A549 (cell line): ENCODE data around the gene SURF6. TPM values are rescaled to one million over a fixed set of nuclear protein-coding genes. Genes with fewer than 3 reads are reported as not detected.
A peak's percentile ranks its signal among the peaks of the same experiment; 100 is the strongest.

ENCODE experiments used
- ATAC-seq, 2 experiments: fragments of 200-7000 bp in 1 of 2; fragments of >200 bp in 1 of 2; cut with Nextera tagmentation in 1 of 2; cut with Tn5 transposase in 1 of 2; 3 replicates each; pipeline versions ENCODE4 v1.8.0 to v1.9.1; 2018 to 2020; ENCODE audit warnings: mild to moderate bottlenecking in 1 of 2, moderate library complexity in 1 of 2
- CTCF ChIA-PET: fragments of 300-600 bp; sonication (Branson Sonifier 250); formaldehyde crosslinking; extraction: SDS; loops from one replicate; lab custom pipeline; 2021; ENCODE audit warnings: antibody characterized with exemption, inconsistent platforms; lab: Yijun Ruan, JAX
- POLR2A ChIA-PET: fragments of 350-600 bp; formaldehyde crosslinking; extraction: SDS; loops from one replicate; lab custom pipeline; 2021; ENCODE audit warnings: antibody characterized with exemption, inconsistent platforms; lab: Yijun Ruan, JAX
- DNase-seq, 2 experiments: peaks; one replicate each; pipeline versions ENCODE4 v3.0.0 to v3.0.0-alpha.2; 2011 to 2016; ENCODE audit warnings: low read depth in 1 of 2, low spot score in 1 of 2
- FAIRE-seq: peaks from 2 replicates; lab custom pipeline; 2011; peaks lifted over from hg19 to GRCh38; lab: Jason Lieb, UNC
- H3K27ac ChIP-seq, 2 experiments: fragments of >200 bp; sonication (Bioruptor Twin); formaldehyde crosslinking; 3 replicates each; pipeline ENCODE4 v1.5.1; 2016 to 2017
- H3K4me1 ChIP-seq: fragments of >200 bp; sonication (Bioruptor Twin); formaldehyde crosslinking; 3 replicates; pipeline ENCODE4 v1.6.1; 2016
- H3K4me2 ChIP-seq: fragments of >200 bp; sonication (Bioruptor Twin); formaldehyde crosslinking; 3 replicates; pipeline ENCODE4 v1.6.1; 2016
- H3K4me3 ChIP-seq: fragments of >200 bp; sonication (Bioruptor Twin); formaldehyde crosslinking; 3 replicates; pipeline ENCODE4 v1.5.1; 2016
- H3K9me3 ChIP-seq: fragments of >200 bp; sonication (Bioruptor Twin); formaldehyde crosslinking; 3 replicates; pipeline ENCODE4 v1.6.1; 2016
- HEYL ChIP-seq: fragments of 250-450 bp; sonication (Bioruptor Pico); IDR thresholded peaks from 2 replicates; pipeline ENCODE4 v1.8.0; 2021; ENCODE audit warnings: mild to moderate bottlenecking, moderate library complexity
- JUN ChIP-seq, 2 experiments: fragments of >200 bp; sonication (Bioruptor Twin); formaldehyde crosslinking; IDR thresholded peaks; 2 replicates in 1 of 2; 3 replicates in 1 of 2; pipeline ENCODE4 v1.6.1; 2016 to 2017
- KDM5A ChIP-seq: fragments of 200-600 bp; sonication (generic); IDR thresholded peaks from 2 replicates; pipeline ENCODE4 v1.6.1; 2016; ENCODE audit warnings: antibody characterized with exemption, mild to moderate bottlenecking
- PHF8 ChIP-seq: fragments of 200-600 bp; sonication (generic); IDR thresholded peaks from 2 replicates; pipeline ENCODE4 v1.6.1; 2016; ENCODE audit warnings: low read depth, mild to moderate bottlenecking, antibody characterized with exemption, moderate library complexity, borderline replicate concordance
- RCOR1 ChIP-seq: fragments of 150-350 bp; IDR thresholded peaks from 2 replicates; pipeline ENCODE4 v1.6.1; 2014; ENCODE audit warnings: antibody characterized with exemption, low read length, low read depth
- RFX5 ChIP-seq: fragments of 450-650 bp; IDR thresholded peaks from 2 replicates; pipeline ENCODE4 v1.7.1; 2014; ENCODE audit warnings: antibody characterized with exemption, mild to moderate bottlenecking, moderate library complexity
- TFCP2L1 ChIP-seq: fragments of 250-450 bp; sonication (Bioruptor Pico); IDR thresholded peaks from 2 replicates; pipeline ENCODE4 v1.5.0; 2021; ENCODE audit warnings: mild to moderate bottlenecking
- ZC3H11A ChIP-seq: fragments of 450-650 bp; IDR thresholded peaks from 2 replicates; pipeline ENCODE4 v1.6.1; 2014; ENCODE audit warnings: antibody characterized with exemption, mild to moderate bottlenecking
- WGBS: methylation state at CpG from one replicate; pipeline ENCODE4 v1.1.6; 2017; ENCODE audit errors: missing lambda C conversion rate; 5-methylcytosine and 5-hydroxymethylcytosine counted together
- polyA plus RNA-seq, 4 experiments: library from polyadenylated mRNA; depleted of rRNA in 3 of 4; stranded (reverse); fragments of >200 nt; fragmentation: RNase III in 1 of 4; extraction: RNeasy Plus Mini Kit Qiagen cat#74134 plus additional on column Dnase treatment in 1 of 4; gene quantifications; 2 replicates in 3 of 4; 3 replicates in 1 of 4; pipeline ENCODE4 v1.2.3, GENCODE V29; 2011 to 2017
- TF ChIP-seq, protein P1 (sequence below): fragments of >200 bp; sonication (Bioruptor Twin); formaldehyde crosslinking; IDR thresholded peaks from 3 replicates; pipeline ENCODE4 v1.5.1; 2016
- TF ChIP-seq, protein P2 (sequence below): fragments of 200-600 bp; sonication (generic); IDR thresholded peaks from 2 replicates; pipeline ENCODE4 v1.6.1; 2016; ENCODE audit warnings: antibody characterized with exemption, mild to moderate bottlenecking, moderate library complexity
- TF ChIP-seq, protein P3 (sequence below): fragments of >200 bp; sonication (Bioruptor Twin); formaldehyde crosslinking; IDR thresholded peaks from 2 replicates; pipeline ENCODE4 v1.6.1; 2016
- TF ChIP-seq, protein P4 (sequence below): IDR thresholded peaks from 2 replicates; pipeline ENCODE4 v1.6.1; 2012
- TF ChIP-seq, protein P5 (sequence below): fragments of 250-450 bp; sonication (Bioruptor Pico); IDR thresholded peaks from 2 replicates; pipeline ENCODE4 v1.5.0; 2021; ENCODE audit warnings: mild to moderate bottlenecking, moderate library complexity, borderline replicate concordance

SURF6 gene
- polyA plus RNA-seq, 2 of the 4 experiments (the other 2 are of a cell fraction), result 10.5 to 25.1 TPM

DNA sequence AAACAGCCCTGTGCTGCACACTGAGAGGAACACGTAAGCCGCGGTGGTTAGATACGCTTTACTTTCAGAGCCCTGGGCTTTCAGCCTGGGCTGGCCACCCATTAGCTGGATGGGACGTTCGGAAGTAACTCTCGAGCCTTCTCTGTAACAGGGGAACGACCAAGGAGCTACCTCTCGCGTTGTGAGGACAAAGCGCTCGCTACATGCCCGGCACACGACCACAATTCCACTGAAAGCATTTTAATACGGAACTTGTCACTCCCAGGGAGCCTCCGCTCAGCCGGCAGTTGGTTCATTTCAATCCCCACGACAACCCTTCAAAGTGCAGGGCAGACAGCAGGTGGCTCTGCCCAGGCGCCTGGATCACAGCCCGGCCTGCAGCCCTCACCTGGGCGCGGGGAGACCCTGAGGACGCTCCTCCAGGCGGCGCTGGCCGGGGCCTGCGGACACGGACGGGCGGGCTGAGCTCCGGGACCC is 19.9 kb upstream of the SURF6 start:
- WGBS, result 2% methylated on average over 18 of the region's 31 CpGs
- ChIA-PET POLR2A (interaction anchor here (0.6 to 2.0 kb wide), 6 partner anchors 8 to 326 kb away, joined by 3 to 27 read pairs (median 4); partner anchors contain the start of genes MED22, RPL7A and STKLD1), CTCF (interaction anchor here (0.6 to 7.5 kb wide), 7 partner anchors 14 to 248 kb away, joined by 3 to 59 read pairs (median 3); no protein-coding TSS in a partner anchor)
- FAIRE-seq (no peak), DNase-seq (no peak), ATAC-seq (peak; percentile 18 to 28)
- peak overlapping the region; percentile 91 for H3K4me2 ChIP-seq
- H3K4me3 ChIP-seq, result peak overlapping the region; percentile 64
- peak overlapping the region; percentile 82 to 94 for H3K27ac ChIP-seq
- TF ChIP-seq, protein P1, sequence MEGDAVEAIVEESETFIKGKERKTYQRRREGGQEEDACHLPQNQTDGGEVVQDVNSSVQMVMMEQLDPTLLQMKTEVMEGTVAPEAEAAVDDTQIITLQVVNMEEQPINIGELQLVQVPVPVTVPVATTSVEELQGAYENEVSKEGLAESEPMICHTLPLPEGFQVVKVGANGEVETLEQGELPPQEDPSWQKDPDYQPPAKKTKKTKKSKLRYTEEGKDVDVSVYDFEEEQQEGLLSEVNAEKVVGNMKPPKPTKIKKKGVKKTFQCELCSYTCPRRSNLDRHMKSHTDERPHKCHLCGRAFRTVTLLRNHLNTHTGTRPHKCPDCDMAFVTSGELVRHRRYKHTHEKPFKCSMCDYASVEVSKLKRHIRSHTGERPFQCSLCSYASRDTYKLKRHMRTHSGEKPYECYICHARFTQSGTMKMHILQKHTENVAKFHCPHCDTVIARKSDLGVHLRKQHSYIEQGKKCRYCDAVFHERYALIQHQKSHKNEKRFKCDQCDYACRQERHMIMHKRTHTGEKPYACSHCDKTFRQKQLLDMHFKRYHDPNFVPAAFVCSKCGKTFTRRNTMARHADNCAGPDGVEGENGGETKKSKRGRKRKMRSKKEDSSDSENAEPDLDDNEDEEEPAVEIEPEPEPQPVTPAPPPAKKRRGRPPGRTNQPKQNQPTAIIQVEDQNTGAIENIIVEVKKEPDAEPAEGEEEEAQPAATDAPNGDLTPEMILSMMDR, result 0 out of 3 replicates have a peak, but pooled peaks have one; percentile 6
- TF ChIP-seq KDM5A (peak; percentile 67), PHF8 (peak; percentile 35; the same call in 1 of the 2 replicates), RFX5 (no peak)
- TF ChIP-seq, protein P2, sequence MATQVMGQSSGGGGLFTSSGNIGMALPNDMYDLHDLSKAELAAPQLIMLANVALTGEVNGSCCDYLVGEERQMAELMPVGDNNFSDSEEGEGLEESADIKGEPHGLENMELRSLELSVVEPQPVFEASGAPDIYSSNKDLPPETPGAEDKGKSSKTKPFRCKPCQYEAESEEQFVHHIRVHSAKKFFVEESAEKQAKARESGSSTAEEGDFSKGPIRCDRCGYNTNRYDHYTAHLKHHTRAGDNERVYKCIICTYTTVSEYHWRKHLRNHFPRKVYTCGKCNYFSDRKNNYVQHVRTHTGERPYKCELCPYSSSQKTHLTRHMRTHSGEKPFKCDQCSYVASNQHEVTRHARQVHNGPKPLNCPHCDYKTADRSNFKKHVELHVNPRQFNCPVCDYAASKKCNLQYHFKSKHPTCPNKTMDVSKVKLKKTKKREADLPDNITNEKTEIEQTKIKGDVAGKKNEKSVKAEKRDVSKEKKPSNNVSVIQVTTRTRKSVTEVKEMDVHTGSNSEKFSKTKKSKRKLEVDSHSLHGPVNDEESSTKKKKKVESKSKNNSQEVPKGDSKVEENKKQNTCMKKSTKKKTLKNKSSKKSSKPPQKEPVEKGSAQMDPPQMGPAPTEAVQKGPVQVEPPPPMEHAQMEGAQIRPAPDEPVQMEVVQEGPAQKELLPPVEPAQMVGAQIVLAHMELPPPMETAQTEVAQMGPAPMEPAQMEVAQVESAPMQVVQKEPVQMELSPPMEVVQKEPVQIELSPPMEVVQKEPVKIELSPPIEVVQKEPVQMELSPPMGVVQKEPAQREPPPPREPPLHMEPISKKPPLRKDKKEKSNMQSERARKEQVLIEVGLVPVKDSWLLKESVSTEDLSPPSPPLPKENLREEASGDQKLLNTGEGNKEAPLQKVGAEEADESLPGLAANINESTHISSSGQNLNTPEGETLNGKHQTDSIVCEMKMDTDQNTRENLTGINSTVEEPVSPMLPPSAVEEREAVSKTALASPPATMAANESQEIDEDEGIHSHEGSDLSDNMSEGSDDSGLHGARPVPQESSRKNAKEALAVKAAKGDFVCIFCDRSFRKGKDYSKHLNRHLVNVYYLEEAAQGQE, result no peak
- peaks cover 14% of the 10 kb centered on the region; the same call in 1 of the 3 replicates for H3K4me1 ChIP-seq
- no peaks in the 10 kb centered on the region for H3K9me3 ChIP-seq

DNA sequence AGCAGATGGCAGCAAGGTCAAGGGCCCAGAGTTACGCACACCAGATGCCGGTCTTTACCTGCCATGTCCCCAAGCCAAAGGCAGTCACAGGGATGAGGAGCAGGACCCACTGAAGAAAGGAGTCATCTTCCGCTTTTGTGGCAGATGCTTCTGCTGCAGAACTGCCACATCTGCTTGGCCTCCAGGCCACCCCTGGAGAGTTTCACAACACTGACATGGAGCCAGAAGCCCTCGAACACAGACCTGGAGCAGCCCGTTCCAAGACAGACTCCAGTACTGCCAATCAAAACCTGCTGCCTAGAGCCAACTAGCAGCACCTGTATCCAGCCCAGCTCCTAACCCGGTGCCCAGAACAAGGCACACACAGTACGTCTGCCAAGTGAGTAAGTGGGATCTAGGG is 18.8 kb upstream of the SURF6 start:
- ChIA-PET POLR2A (interaction anchor here (1.1 kb wide), 1 partner anchor 12 kb away, joined by 4 read pairs; no protein-coding TSS in a partner anchor), CTCF (interaction anchor here (0.8 to 7.5 kb wide), 3 partner anchors 13 to 77 kb away, joined by 3 to 59 read pairs (median 3); no protein-coding TSS in a partner anchor)
- Histone ChIP-seq H3K4me2 (peak overlapping the region; percentile 91), H3K9me3 (no peaks in the 10 kb centered on the region), H3K27ac (no peak overlapping the region), H3K4me3 (no peak overlapping the region), H3K4me1 (peaks cover 22% of the 10 kb centered on the region; the same call in 2 of the 3 replicates)
- FAIRE-seq, result no peak
- 81% methylated on average over 7 of the region's 7 CpGs for WGBS
- DNase-seq, result no peak
- peak in 1 of 2 experiments; percentile 0; a peak in 1 of 6 replicates for ATAC-seq
- TF ChIP-seq HEYL (CRISPR knock-in tag), result no peak
- no peak for TF ChIP-seq RCOR1
- TF ChIP-seq, protein P3, sequence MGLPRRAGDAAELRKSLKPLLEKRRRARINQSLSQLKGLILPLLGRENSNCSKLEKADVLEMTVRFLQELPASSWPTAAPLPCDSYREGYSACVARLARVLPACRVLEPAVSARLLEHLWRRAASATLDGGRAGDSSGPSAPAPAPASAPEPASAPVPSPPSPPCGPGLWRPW, result no peak

DNA sequence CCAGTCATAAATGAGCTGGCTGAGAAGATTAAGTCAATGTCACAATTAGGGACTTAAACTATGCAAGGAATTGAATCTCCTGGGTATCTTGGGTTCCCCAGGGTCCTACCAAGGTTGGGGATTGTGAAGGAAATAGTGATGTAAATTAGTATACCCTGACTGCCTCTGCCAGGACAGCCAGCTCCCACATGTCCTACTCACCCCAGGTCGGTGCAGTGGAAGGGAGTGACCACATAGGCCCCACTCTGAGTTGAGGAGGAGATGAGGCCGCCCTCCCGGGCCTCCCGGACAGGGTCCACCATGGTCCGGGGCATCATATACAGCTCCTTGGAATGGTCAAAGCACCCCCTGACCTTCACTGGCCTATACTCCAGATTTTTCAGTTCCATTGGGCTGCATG is 17.6 kb upstream of the SURF6 start:
- POLR2A ChIA-PET, result interaction anchor here (1.1 kb wide), 1 partner anchor 168 kb away, joined by 3 read pairs; no protein-coding TSS in a partner anchor
- no peak for FAIRE-seq
- TF ChIP-seq, protein P4, sequence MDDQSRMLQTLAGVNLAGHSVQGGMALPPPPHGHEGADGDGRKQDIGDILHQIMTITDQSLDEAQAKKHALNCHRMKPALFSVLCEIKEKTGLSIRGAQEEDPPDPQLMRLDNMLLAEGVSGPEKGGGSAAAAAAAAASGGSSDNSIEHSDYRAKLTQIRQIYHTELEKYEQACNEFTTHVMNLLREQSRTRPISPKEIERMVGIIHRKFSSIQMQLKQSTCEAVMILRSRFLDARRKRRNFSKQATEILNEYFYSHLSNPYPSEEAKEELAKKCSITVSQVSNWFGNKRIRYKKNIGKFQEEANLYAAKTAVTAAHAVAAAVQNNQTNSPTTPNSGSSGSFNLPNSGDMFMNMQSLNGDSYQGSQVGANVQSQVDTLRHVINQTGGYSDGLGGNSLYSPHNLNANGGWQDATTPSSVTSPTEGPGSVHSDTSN, result 0 out of 2 replicates have a peak, but pooled peaks have one; percentile 41
- no peak for TF ChIP-seq TFCP2L1 (CRISPR knock-in tag)
- no peak for TF ChIP-seq ZC3H11A
- 0 out of 5 replicates have a peak, but pooled peaks have one; percentile 7 to 14 for TF ChIP-seq JUN (IDR thresholded peaks at IDR 0.05)
- TF ChIP-seq, protein P5, sequence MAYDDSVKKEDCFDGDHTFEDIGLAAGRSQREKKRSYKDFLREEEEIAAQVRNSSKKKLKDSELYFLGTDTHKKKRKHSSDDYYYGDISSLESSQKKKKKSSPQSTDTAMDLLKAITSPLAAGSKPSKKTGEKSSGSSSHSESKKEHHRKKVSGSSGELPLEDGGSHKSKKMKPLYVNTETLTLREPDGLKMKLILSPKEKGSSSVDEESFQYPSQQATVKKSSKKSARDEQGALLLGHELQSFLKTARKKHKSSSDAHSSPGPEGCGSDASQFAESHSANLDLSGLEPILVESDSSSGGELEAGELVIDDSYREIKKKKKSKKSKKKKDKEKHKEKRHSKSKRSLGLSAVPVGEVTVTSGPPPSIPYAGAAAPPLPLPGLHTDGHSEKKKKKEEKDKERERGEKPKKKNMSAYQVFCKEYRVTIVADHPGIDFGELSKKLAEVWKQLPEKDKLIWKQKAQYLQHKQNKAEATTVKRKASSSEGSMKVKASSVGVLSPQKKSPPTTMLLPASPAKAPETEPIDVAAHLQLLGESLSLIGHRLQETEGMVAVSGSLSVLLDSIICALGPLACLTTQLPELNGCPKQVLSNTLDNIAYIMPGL (CRISPR knock-in tag), result no peak
- TF ChIP-seq, all 56 proteins: peak for 2

More for the DNA sequence above, 17.6 kb upstream of the SURF6 start:
- 96% methylated on average over 4 of the region's 5 CpGs for WGBS
- H3K27ac ChIP-seq, result no peak overlapping the region
- CTCF ChIA-PET, result interaction anchor here (0.9 to 7.5 kb wide), 2 partner anchors 10 to 11 kb away, joined by 5 to 59 read pairs; no protein-coding TSS in a partner anchor
- DNase-seq (no peak), ATAC-seq (peak in 1 of 2 experiments; percentile 2; a peak in 2 of 6 replicates)
- H3K4me2 ChIP-seq, result no peak overlapping the region
- no peaks in the 10 kb centered on the region for H3K9me3 ChIP-seq
- H3K4me1 ChIP-seq, result peaks cover 26% of the 10 kb centered on the region; the same call in 2 of the 3 replicates
- H3K4me3 ChIP-seq, result no peak overlapping the region
